Mammary epithelial cell (primary cell): ENCODE results near the gene POLD4.

Experiments
- CTCF ChIP-seq, 2 donors: IDR thresholded peaks in 1 of 2; conservative IDR thresholded peaks in 1 of 2; 2 replicates each; pipeline ENCODE4 v1.5.1; 2011 to 2012; ENCODE audit warnings: inconsistent platforms in 2 of 2, low read length in 2 of 2, mild to moderate bottlenecking in 2 of 2, control low read depth in 1 of 2, low read depth in 1 of 2; ENCODE audit not compliant: insufficient read depth in 1 of 2; ENCODE audit errors: extremely low read depth in 1 of 2
- EZH2 ChIP-seq: IDR thresholded peaks from 2 replicates; pipeline ENCODE4 v1.6.1; 2012; ENCODE audit warnings: low read length, inconsistent platforms, borderline replicate concordance

- peak; percentile 14 to 36 for TF ChIP-seq CTCF (conservative IDR thresholded peaks at IDR 0.05 in 1 of 2, IDR thresholded peaks at IDR 0.05 in 1 of 2; ENCODE audit: extremely low read depth in 1 of 2, insufficient read depth in 1 of 2, low read depth in 1 of 2, low read length in 2 of 2)
- no peak for TF ChIP-seq EZH2
Observed at GRCh38 chr11:67373648-67374570, 20.6 kb upstream of the POLD4 start.
